Immature natural killer cell (primary cell): ENCODE measurements around the gene IGF2BP2. TPM values are rescaled to one million over a fixed set of nuclear protein-coding genes. Genes with fewer than 3 reads are reported as not detected.
"Not testable (repeated sequence)": the region's sequence is repeated elsewhere in the genome, so short reads cannot be mapped to it uniquely, and the experiment has no call there.

Experiments
- DNase-seq, 3 donors: peaks; one replicate each; pipeline ENCODE4 v3.0.0; 2022; ENCODE audit warnings: mixed read lengths in 1 of 3
- H3K27ac Mint-ChIP-seq, 6 donors: one replicate each; pipeline ENCODE4 v1.8.0; 2020; ENCODE audit warnings: mixed read lengths in 6 of 6, mild to moderate bottlenecking in 5 of 6, inconsistent platforms in 4 of 6, moderate library complexity in 3 of 6
- H3K27me3 Mint-ChIP-seq, 3 donors: one replicate each; pipeline ENCODE4 v1.8.0; 2020 to 2021; ENCODE audit warnings: low read depth in 3 of 3, mild to moderate bottlenecking in 3 of 3, mixed read lengths in 3 of 3, moderate library complexity in 3 of 3, inconsistent platforms in 1 of 3
- H3K36me3 Mint-ChIP-seq, 3 donors: one replicate each; pipeline ENCODE4 v1.8.0; 2020; ENCODE audit warnings: mixed read lengths in 3 of 3, inconsistent platforms in 2 of 3, mild to moderate bottlenecking in 2 of 3
- H3K4me1 Mint-ChIP-seq, 2 donors: one replicate each; pipeline ENCODE4 v1.8.0; 2020; ENCODE audit warnings: inconsistent platforms in 2 of 2, mild to moderate bottlenecking in 2 of 2, mixed read lengths in 2 of 2, moderate library complexity in 1 of 2
- H3K4me3 Mint-ChIP-seq, 5 donors: one replicate each; pipeline ENCODE4 v1.8.0; 2020; ENCODE audit warnings: mild to moderate bottlenecking in 5 of 5, mixed read lengths in 5 of 5, inconsistent platforms in 3 of 5, moderate library complexity in 3 of 5
- H3K9me3 Mint-ChIP-seq, 6 donors: one replicate each; pipeline ENCODE4 v1.8.0; 2020; ENCODE audit warnings: mild to moderate bottlenecking in 6 of 6, mixed read lengths in 6 of 6, inconsistent platforms in 4 of 6, moderate library complexity in 3 of 6
- polyA plus RNA-seq, 3 donors: library from polyadenylated mRNA; unstranded; fragments of 300-500 nt; fragmentation: Illumina TruSeq; gene quantifications; one replicate each; pipeline ENCODE4 v1.2.3, GENCODE V29; 2021

IGF2BP2 gene
- polyA plus RNA-seq, 3 donors from 2014 or later: 0.42 to 0.86 (median 0.43) TPM

DNA sequence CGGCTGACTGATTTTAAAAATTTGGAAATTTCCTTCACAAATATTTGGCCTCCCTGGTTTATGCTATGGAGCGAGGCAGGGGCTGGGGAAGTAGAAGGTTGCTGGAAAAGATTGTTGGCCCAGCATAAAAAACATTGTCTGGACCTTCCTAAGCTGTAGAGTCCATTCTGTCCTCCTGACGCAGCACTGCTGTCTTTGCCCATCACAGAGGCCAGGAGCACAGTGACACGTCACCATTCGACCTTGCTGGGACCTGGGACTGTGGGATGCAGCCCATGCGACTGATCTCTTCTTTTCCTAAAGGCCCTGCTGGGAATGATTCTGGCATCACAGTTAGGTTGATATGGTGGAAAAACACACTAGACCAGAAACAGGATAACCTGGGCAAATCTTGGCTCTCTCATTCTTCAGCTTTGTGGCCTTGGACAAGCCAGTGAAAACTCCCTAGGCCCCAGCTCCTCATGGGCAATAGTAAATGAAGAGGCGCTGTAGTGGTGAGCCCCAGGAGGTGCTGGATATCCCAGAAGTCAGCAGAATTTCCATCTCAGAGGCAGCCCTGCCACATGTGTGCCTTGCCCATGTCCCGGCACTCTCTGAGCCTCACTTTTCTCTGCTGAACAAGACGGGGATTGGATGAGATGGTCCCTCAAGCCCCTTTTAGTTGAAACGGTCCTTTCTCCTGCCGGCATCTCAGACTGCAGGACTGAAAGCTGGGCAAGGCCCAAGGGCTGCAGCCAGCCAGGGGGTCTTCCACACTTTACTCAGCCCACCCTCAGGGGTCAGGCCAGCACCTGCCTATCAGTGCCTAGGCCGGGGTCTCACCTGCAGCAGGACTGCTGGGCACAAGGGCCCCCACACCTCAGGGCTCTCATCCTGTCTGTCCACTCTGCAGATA is 169.2 kb downstream of the IGF2BP2 start:
- H3K27me3 Mint-ChIP-seq: peaks cover 0 to 4% (median 0%) of the 10 kb centered on the region in 3 donors
- H3K9me3 Mint-ChIP-seq: no peaks in the 10 kb centered on the region
- no peak for DNase-seq
- H3K36me3 Mint-ChIP-seq: no peaks in the 10 kb centered on the region
- H3K4me1 Mint-ChIP-seq: peaks cover 9 to 11% of the 10 kb centered on the region in 2 donors
- no peak overlapping the region for H3K4me3 Mint-ChIP-seq
- no peak overlapping the region for H3K27ac Mint-ChIP-seq

DNA sequence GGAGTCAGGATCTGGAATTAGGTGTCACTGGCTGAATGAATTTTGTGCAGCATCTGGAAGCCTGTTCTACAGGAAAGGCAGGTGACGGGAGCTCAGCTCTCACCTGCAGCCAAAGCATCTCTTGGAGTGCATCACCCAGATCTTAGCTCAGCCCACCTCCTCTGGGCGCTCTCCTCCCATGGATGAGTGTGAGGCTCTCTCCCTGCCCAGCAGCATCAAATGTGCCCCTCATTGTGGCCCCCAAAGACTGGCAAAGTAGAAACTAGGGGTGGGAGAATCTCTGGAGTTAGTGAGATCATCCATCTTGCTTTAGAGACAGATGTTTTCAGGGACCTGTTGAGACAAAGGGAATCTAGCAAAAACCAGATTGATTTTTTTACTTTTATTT is 170.1 kb downstream of the IGF2BP2 start:
- peaks cover 0 to 2% of the 10 kb centered on the region in 2 donors for H3K4me1 Mint-ChIP-seq
- H3K27ac Mint-ChIP-seq: no peak overlapping the region
- H3K4me3 Mint-ChIP-seq: no peak overlapping the region
- DNase-seq: no peak
- H3K27me3 Mint-ChIP-seq: peaks cover 0 to 4% (median 2%) of the 10 kb centered on the region in 3 donors
- H3K9me3 Mint-ChIP-seq: no peaks in the 10 kb centered on the region
- H3K36me3 Mint-ChIP-seq: no peaks in the 10 kb centered on the region

DNA sequence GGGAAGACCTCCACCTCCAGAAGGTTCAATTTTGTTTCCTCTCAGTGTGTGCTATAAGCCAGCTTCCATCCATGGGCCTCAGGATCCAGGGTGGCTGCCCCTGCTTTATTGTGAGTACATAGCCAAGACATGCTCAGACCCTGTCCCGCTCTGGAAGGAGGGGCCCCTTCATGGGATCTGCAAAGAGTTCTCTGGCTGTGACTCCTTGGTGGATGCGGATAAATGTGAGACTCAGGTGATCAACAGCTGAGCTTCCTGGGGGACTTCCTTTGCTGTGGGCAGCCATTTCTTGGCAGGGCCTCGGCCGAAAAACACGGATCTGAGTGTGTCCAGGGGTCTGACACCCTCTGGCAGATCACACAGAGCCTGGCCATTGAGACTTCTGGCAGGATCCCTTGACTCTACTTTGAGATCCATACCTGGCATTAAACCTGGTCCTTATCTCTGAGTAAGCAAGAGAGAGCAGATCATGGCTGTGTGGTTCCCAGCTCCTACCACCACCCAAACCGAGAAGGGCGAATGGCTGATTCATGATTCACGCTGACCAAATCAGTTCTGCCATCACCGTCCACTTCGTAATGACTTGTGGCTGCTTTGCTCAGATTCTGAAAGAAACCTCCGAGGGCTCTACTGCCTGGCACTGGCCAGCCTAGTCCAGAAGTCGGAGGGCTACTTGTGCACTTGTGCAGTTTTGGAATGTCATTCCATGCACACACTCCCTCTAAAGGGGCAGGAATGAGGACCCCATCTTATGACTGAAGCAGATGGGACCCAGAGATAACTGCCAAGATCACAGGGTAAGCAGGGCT is 170.7 kb downstream of the IGF2BP2 start:
- Mint-ChIP-seq H3K27me3 (peaks cover 0 to 2% (median 2%) of the 10 kb centered on the region in 3 donors), H3K27ac (no peak overlapping the region), H3K4me1 (peaks cover 0 to 1% of the 10 kb centered on the region in 2 donors), H3K36me3 (no peaks in the 10 kb centered on the region), H3K9me3 (no peaks in the 10 kb centered on the region), H3K4me3 (no peak overlapping the region)
- DNase-seq: no peak

- no peaks in the 10 kb centered on the region for H3K36me3 Mint-ChIP-seq
These were observed 172.9 kb downstream of the IGF2BP2 start for GRCh38 chr3:185651971-185652370.

DNA sequence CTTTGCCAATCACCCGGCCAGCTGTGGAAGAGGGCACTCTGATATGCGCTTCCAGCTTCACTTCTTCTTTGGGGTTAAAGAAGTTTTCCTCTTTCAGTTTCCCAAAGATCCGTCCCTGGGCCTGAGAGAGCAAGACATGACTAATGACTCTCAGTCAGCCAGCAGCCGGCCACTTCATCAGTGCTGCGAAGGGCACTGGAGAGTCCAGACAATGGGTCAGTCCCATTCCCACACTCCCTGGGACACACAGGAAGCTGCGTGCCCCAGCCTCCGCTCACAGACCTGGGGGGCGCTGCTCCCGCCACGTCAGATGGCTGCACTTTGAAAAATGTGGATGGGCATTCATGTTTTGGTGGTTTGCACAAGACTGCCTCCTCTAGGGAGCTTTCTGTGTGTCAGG is 175.4 kb downstream of the IGF2BP2 start:
- H3K27ac Mint-ChIP-seq: no peak overlapping the region
- H3K27me3 Mint-ChIP-seq: peaks cover 0 to 6% (median 4%) of the 10 kb centered on the region in 3 donors
- H3K4me1 Mint-ChIP-seq: no peaks in the 10 kb centered on the region
- H3K4me3 Mint-ChIP-seq: no peak overlapping the region
- H3K9me3 Mint-ChIP-seq: no peaks in the 10 kb centered on the region
- no peaks in the 10 kb centered on the region for H3K36me3 Mint-ChIP-seq
- no peak for DNase-seq

More at GRCh38 chr3:185651971-185652370, 172.9 kb downstream of the IGF2BP2 start:
- Mint-ChIP-seq H3K27ac (no peak overlapping the region), H3K27me3 (peaks cover 0 to 2% (median 2%) of the 10 kb centered on the region in 3 donors), H3K4me1 (no peaks in the 10 kb centered on the region), H3K9me3 (no peaks in the 10 kb centered on the region), H3K4me3 (no peak overlapping the region)
- no peak for DNase-seq

GRCh38 chr3:185648396-185648795 is 176.4 kb downstream of the IGF2BP2 start:
- Mint-ChIP-seq H3K36me3 (no peaks in the 10 kb centered on the region), H3K9me3 (no peaks in the 10 kb centered on the region), H3K4me1 (no peaks in the 10 kb centered on the region), H3K27me3 (peaks cover 0 to 6% (median 4%) of the 10 kb centered on the region in 3 donors), H3K27ac (no peak overlapping the region), H3K4me3 (no peak overlapping the region)
- no peak for DNase-seq

DNA sequence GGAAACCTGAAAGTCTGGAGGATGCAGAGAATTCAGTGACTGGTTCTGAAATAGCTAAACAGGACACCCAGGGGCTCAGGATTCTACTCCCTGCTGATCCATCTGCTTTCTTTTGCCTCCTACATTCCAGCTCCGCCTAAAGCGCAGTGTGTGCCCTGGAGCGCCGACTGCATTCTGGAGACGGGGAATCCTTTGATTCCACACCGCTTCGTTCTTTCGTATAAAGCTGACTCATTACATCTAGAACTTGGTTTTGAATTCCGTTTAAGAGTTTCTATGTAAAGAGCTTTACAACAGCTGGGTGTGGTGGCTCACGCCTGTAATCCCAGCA is 177.0 kb downstream of the IGF2BP2 start:
- Mint-ChIP-seq H3K4me3 (no peak overlapping the region), H3K9me3 (no peaks in the 10 kb centered on the region), H3K27ac (no peak overlapping the region), H3K27me3 (peaks cover 0 to 6% (median 4%) of the 10 kb centered on the region in 3 donors), H3K36me3 (no peaks in the 10 kb centered on the region), H3K4me1 (no peaks in the 10 kb centered on the region)
- no peak for DNase-seq

- H3K4me1 Mint-ChIP-seq: no peaks in the 10 kb centered on the region
- no peak overlapping the region for H3K27ac Mint-ChIP-seq
- DNase-seq: no peak
- no peaks in the 10 kb centered on the region for H3K9me3 Mint-ChIP-seq
- H3K4me3 Mint-ChIP-seq: no peak overlapping the region
- H3K36me3 Mint-ChIP-seq: no peaks in the 10 kb centered on the region
- peaks cover 0 to 6% (median 4%) of the 10 kb centered on the region in 3 donors for H3K27me3 Mint-ChIP-seq
These were observed 177.5 kb downstream of the IGF2BP2 start for GRCh38 chr3:185647134-185647879.

- Mint-ChIP-seq H3K4me3 (no peak overlapping the region), H3K27ac (no peak overlapping the region), H3K9me3 (no peaks in the 10 kb centered on the region)
These were observed 178.3 kb downstream of the IGF2BP2 start for GRCh38 chr3:185646382-185647133.

DNA sequence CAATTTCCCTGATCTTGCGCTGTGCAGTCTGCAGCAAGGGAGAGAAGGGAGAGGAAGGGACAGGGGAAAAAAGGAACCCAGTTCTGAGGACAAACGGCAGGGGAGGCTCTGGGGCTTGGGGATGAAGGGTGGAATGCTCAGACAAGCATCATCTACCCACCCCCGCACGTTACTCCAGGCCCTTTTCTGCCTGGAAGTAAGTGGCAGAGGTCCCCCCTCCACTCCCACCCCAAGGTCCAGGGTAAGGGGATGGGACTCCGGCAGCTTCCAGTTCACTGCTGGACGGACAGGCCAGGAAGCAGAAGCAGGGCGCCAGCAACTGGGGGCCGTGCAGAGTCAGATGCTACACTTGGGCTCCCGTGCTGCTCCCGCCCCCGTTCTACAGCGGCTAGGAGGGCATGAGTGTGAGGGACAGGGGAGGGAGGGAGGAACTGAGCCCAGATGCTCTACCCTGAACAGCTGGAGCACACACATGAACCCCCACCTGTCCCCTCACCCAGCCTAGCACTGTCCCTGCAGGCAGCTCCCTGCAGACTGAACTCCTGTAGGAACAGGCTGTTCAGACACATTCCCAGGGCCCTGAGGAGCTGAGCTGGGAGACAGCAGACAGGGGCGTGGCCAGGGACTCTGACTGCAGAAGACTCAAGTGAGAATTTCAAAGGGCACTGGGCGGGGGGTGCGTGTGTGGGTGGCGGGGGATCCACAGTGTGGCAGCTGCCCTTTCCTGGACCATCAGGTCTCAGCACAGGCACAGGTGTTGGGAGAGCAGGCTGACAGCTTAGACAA is 179.1 kb downstream of the IGF2BP2 start:
- Mint-ChIP-seq H3K4me3 (no peak overlapping the region), H3K27ac (no peak overlapping the region), H3K36me3 (no peaks in the 10 kb centered on the region), H3K9me3 (no peaks in the 10 kb centered on the region), H3K4me1 (no peaks in the 10 kb centered on the region), H3K27me3 (peaks cover 0 to 9% (median 2%) of the 10 kb centered on the region in 3 donors)
- no peak for DNase-seq

More at GRCh38 chr3:185646382-185647133, 178.3 kb downstream of the IGF2BP2 start:
- DNase-seq: no peak
- Mint-ChIP-seq H3K27me3 (peaks cover 0 to 9% (median 2%) of the 10 kb centered on the region in 3 donors), H3K36me3 (no peaks in the 10 kb centered on the region), H3K4me1 (no peaks in the 10 kb centered on the region)

DNA sequence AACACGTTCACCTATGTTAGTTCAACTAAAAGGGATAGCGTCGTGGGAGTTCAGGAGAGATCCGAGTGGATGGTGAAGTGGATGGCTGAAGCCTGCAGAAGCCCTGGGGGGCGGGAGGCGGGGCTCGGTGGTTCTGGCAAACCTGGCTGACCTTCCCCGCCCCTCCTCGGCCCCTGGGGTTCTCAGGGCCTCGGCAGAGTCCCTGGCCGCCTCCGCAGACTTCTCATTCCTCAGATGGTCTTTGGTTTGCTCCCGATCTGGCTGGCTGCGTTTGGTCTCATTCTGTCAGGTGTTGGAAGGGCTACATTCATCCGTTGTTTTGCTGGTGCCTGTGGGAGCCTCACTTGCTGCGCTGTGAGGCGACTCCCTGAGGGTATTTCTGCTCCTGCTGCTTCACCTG is 179.7 kb downstream of the IGF2BP2 start:
- not testable (repeated sequence) for H3K4me3 Mint-ChIP-seq, H3K4me1 Mint-ChIP-seq, H3K36me3 Mint-ChIP-seq, DNase-seq, H3K27ac Mint-ChIP-seq, H3K27me3 Mint-ChIP-seq, H3K9me3 Mint-ChIP-seq

DNA sequence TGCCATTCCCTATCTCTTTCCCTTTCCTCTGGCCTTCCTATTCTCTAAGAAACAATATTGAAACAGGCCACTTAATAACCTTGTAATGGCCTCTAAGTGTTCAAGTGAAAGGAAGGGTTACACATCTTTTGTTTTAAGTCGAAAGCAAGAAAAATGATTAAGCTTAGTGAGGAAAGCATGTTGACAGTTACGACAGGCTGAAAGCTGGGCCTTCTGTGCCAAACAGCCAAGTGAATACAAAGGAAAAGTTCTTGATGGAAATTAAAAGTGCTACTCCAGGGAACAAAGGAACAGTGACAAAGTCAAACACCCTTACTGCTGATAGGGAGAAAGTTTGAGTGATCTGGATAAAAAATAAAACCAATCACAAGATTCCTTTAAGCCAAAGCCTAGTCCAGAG is 184.5 kb downstream of the IGF2BP2 start:
- Mint-ChIP-seq H3K4me1 (no peaks in the 10 kb centered on the region), H3K9me3 (no peaks in the 10 kb centered on the region), H3K36me3 (no peaks in the 10 kb centered on the region), H3K27me3 (peaks cover 0 to 10% (median 1%) of the 10 kb centered on the region in 3 donors), H3K27ac (no peak overlapping the region), H3K4me3 (no peak overlapping the region)
- no peak for DNase-seq
